Caki2 (cell line): Measurements from ENCODE around the gene PEX14. TPM values are rescaled to one million over a fixed set of nuclear protein-coding genes. Genes with fewer than 3 reads are reported as not detected.

Source experiments
- DNase-seq: peaks from one replicate; pipeline ENCODE4 v3.0.0-alpha.2; 2015; ENCODE audit warnings: low read depth
- in situ Hi-C: cut with HindIII; loops from 2 replicates; pipeline ENCODE4 v1.10.0; 2016; ENCODE audit warnings: low sequenced_read_pairs, low pct_unique_long_range_greater_than_20kb, mixed read lengths
- total RNA-seq: library from RNA; depleted of rRNA; stranded (reverse); fragments of >200 nt; shearing (Covaris generic); gene quantifications from 2 replicates; pipeline ENCODE4 v1.2.3, GENCODE V29; 2014; ENCODE audit warnings: low replicate concordance

The PEX14 gene
- total RNA-seq, 1 experiment from 2014 or later = 24.9 TPM

GRCh38 chr1:10598389-10598702, 123.6 kb downstream of the PEX14 start:
- in situ Hi-C loops = no loop called here
- peak; percentile 59 for DNase-seq

GRCh38 chr1:10599194-10599861, 124.6 kb downstream of the PEX14 start:
- in situ Hi-C loops = no loop called here
- peak; percentile 97 for DNase-seq

- peak; percentile 23 for DNase-seq
- in situ Hi-C loops = no loop called here
Measured at GRCh38 chr1:10601342-10602070, 126.8 kb downstream of the PEX14 start.

GRCh38 chr1:10602936-10603335, 128.2 kb downstream of the PEX14 start:
- in situ Hi-C loops = no loop called here
- DNase-seq = no peak

GRCh38 chr1:10604966-10605365, 130.2 kb downstream of the PEX14 start:
- in situ Hi-C loops = no loop called here
- DNase-seq = no peak

GRCh38 chr1:10606064-10606463, 131.3 kb downstream of the PEX14 start:
- in situ Hi-C loops = no loop called here
- DNase-seq = peak; percentile 58

- DNase-seq = peak; percentile 45
- in situ Hi-C loops = no loop called here
Measured at GRCh38 chr1:10607228-10607627, 132.5 kb downstream of the PEX14 start.

- DNase-seq = no peak
- in situ Hi-C loops = no loop called here
Measured at GRCh38 chr1:10608690-10609089, 133.9 kb downstream of the PEX14 start.

- in situ Hi-C loops = no loop called here
- no peak for DNase-seq
Measured at GRCh38 chr1:10610901-10611600, 136.3 kb downstream of the PEX14 start.

- in situ Hi-C loops = no loop called here
- DNase-seq = no peak
Measured at GRCh38 chr1:10612436-10613160, 137.8 kb downstream of the PEX14 start.

- DNase-seq = no peak
- in situ Hi-C loops = no loop called here
Measured at GRCh38 chr1:10613340-10613739, 138.6 kb downstream of the PEX14 start.

- no peak for DNase-seq
- in situ Hi-C loops = no loop called here
Measured at GRCh38 chr1:10613861-10614260, 139.1 kb downstream of the PEX14 start.

- in situ Hi-C loops = no loop called here
Measured at GRCh38 chr1:10614377-10615225, 139.9 kb downstream of the PEX14 start.

GRCh38 chr1:10615332-10615731, 140.6 kb downstream of the PEX14 start:
- in situ Hi-C loops = no loop called here
- no peak for DNase-seq

More at GRCh38 chr1:10614377-10615225, 139.9 kb downstream of the PEX14 start:
- no peak for DNase-seq

GRCh38 chr1:10615932-10616671, 141.4 kb downstream of the PEX14 start:
- no peak for DNase-seq
- in situ Hi-C loops = no loop called here

- in situ Hi-C loops = no loop called here
- DNase-seq = no peak
Measured at GRCh38 chr1:10616696-10617095, 141.9 kb downstream of the PEX14 start.

GRCh38 chr1:10617318-10617717, 142.6 kb downstream of the PEX14 start:
- DNase-seq = no peak
- in situ Hi-C loops = no loop called here
